HG02642 (cell line): Measurements from ENCODE around the gene NKAIN2.
"Not testable (repeated sequence)": the region's sequence is repeated elsewhere in the genome, so short reads cannot be mapped to it uniquely, and the experiment has no call there.

Source experiments
- ATAC-seq: cut with Tn5 transposase; IDR thresholded peaks from one replicate; pipeline ENCODE4 v1.9.1; 2021; ENCODE audit warnings: mild to moderate bottlenecking; ENCODE audit not compliant: unreplicated experiment, poor library complexity

Gene NKAIN2

DNA sequence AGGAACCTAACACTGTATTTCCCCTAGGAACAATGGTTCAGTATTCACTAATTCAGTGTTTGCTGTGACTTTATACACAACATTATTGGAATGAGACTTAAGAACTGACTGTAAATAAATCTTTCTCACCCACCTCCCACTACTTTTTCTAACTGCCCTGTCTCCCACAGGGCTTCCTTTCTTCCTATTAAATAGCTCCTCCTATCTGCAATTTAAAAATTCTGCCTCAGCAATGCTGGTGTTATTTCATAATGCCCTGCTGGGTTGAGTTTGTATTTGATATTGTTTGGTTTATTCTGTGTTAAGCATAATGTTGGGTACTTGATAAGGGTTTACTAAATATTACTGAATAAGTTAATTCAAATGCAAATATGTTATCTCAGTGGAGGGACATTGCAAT lies 585.5 kb downstream of the NKAIN2 start:
- no peak for ATAC-seq

DNA sequence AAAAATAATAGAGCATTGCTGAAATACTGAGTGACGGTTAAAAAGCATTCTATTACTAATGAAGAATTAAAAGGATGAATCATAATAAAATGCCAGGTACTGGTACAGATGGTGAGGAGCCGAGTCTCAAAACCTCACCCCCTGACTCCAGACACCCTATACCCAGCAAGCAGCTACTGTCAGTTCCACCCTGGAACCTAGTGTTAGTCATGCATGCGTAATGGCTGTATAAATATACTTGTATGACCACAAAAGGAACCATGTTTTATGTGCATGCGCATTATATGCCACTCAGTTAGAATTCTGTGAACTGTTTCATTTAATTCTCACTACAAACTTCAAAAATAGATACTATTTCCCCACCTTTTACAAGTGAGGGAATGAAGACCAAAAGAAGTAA lies 589.9 kb downstream of the NKAIN2 start:
- ATAC-seq, result no peak

DNA sequence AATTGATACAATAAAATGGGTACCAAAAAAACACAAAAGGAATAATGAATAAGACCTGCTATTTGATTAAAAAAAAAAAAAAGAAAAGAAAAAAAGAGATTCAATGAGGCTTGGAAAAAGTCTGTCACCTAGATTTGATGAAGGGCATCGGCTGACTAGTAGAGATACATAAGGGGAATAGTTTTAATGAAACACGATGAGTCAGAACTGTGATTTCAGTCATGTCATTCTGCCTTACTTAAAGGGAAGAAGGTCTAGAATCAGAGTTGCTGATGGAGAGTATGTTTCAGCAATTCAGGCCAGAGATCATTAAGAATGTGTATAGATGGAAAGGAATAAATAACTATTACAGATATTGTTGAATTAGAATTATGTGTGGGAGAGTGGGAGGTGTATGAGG lies 592.7 kb downstream of the NKAIN2 start:
- no peak for ATAC-seq

DNA sequence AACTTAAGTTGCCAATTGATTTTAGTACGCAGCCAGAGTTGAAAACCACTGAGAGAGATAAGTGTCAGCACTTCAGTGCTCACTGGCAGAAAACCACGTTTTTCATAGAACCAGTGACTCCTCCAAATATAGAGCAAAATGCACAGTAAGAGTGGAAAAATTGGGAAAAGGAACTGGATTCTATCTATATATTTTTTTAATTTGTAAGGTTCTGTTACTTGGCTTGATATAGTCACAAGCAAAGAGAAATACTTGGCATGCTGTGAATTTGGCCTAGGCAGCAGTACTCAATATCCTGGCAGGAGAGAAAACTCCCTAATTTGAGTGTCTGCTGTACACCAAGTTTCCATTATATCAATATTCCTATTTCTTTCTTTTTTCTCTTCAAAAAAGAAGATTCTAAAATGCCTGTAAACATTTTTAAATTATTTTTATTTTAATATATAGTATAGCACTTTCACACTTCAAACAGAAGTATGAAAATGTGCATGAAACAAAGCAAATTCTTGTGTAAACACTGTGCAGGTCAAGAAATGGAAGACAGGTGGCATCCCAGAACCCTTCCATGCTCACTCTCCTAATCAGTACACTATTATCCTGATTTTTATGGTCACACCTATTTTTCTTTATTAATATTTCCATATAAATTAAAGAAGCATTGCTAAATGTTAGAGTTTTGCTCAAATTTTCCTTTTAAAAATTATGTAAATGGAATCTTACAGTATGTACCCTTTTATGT lies 596.8 kb downstream of the NKAIN2 start:
- ATAC-seq, result no peak

DNA sequence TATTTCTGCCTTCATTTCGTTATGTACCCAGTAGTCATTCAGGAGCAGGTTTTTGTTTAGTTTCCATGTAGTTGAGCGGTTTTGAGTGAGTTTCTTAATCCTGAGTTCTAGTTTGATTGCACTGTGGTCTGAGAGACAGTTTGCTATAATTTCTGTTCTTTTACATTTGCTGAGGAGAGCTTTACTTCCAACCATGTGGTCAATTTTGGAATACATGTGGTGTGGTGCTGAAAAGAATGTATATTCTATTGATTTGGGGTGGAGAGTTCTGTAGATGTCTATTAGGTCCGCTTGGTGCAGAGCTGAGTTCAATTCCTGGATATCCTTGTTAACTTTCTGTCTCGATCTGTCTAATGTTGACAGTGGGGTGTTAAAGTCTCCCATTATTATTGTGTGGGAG lies 606.8 kb downstream of the NKAIN2 start:
- not testable (repeated sequence) for ATAC-seq

DNA sequence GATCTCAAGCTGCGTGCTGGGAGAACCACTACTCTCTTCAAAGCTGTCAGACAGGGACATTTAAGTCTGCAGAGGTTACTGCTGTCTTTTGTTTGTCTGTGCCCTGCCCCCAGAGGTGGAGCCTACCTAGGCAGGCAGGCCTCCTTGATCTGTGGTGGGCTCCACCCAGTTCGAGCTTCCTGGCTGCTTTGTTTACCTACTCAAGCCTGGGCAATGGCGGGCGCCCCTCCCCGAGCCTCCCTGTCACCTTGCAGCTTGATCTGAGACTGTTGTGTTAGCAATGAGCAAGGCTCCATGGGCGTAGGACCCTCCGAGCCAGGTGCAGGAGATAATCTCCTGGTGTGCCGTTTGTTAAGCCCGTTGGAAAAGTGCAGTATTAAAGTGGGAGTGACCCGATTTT lies 609.0 kb downstream of the NKAIN2 start:
- not testable (repeated sequence) for ATAC-seq

DNA sequence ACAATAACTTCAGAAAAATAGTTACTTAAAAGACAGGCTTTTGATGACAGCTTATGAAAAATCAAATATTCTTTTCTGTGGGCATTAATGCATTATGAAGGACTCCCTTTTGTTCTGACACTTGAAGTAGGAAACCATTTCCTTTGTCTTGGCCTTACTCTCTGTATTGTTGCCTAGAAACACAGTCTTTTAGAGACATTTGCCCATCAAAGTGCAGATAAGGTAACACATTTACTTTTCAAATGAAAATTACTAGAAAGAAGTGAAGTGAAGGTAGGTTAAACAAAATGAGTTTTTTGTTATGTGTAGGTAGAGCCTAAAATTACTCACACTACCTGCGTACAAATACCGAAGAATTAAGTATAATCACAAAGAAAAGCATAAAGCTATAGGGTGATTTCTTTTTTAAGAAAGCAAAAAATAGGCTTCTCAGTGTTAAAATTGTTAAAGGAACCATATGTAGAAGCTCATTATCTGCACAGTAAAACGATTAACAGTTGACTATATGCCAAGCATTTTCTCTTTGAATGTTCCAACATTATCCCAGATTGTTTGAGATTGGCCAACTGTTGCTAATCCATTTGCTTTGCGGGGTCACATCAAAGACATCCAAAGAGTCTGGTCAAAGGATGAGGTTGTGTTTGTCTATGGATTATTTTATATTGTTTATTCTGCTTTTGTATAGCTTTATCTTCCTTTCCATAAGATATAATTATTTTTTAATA lies 616.6 kb downstream of the NKAIN2 start:
- no peak for ATAC-seq

DNA sequence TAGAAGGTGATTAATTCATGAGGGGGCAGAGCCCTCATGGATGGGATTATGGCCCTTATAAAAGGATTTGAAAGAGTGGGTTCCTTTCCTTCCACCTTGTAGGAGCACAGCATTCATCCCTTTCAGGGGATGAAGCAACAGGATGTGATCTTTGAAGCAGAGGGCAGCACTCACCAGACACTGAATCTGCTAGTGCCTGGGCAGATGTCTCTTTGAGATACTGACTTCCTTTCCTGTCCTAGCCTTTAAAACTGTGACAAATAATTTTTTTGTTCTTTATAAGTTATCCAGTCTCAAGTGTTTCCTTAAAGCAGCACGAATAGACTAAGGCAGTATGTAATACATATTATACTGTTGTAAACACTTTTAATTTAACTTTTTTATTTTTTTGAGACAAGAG lies 620.0 kb downstream of the NKAIN2 start:
- ATAC-seq, result no peak

DNA sequence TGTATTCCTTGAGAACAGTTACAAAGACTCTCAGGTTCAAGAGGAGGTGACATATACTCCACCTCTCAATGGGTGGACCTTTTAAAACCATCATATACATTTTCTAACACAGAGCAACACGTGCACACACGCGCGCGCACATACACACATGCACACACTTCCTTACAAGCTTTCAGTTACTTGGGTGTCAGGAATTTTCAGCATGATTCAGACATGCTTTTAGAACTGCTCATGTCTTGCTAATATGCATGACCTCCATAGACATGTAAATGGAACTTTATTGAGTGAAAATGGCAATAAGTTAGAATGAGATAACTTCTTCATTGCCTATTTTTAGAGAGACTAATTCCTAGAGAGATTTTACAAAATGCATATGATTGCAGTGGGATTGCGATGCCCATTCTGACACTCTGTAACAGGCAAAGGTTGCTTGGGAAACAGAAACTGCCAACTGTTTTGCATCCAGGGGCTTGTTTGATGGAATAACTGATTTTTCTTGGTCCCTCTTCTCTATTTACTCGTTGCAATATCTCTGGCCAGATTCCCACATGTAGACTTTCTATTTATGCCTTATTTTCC lies 627.2 kb downstream of the NKAIN2 start:
- no peak for ATAC-seq

DNA sequence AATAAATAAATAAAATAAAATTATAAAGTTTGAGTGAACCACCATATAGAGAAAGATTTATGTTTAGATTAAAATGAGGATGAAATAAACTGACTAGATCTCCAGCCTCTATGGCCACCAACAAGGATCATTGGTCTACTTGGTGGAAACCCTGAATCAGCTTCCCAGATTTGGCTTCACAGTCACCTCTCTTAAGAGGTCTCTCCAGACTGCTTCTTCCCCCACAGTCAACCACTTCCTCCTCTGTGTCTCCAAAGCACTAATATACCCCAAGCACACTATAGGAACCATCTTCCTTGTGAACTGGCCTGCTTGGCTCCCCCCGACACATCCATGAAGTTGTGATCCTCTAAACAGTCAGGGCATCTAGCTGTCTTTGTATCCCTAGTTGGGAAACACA lies 629.0 kb downstream of the NKAIN2 start:
- no peak for ATAC-seq

DNA sequence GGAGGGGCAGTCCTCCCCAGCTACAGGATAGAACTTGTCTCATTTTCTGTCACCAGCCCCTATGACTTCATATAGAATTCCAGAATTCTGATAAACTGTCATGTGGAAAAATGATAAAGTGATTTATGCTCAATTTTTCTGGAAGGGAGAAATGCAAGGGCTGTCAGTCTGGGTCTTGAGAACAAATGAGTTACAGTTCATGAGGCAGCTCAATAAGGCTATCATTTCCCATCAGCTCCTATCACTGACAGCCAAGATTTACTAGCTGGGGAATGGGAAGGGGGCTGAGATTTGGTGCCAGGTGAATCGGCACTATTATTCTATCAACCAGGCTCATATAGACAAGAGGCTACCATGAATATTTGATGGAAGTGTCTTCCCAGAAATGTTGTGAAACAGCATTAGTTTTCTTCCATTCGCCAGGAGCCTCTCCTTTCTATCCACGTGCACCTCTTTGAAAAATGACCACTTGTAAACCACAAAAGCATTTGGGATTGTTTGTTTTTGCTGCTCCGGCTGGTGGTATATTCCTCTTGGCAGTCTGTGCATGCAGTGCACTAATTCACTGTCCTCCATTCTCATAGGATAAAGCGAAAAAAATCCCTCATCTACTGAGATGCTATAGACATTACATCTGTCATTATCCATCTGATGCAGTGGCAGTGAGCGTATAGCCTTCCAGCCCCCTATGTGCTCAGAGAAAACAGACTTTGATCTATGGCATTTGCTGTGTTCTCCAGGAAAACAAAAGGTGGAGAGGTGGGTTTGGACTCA lies 629.9 kb downstream of the NKAIN2 start:
- no peak for ATAC-seq

DNA sequence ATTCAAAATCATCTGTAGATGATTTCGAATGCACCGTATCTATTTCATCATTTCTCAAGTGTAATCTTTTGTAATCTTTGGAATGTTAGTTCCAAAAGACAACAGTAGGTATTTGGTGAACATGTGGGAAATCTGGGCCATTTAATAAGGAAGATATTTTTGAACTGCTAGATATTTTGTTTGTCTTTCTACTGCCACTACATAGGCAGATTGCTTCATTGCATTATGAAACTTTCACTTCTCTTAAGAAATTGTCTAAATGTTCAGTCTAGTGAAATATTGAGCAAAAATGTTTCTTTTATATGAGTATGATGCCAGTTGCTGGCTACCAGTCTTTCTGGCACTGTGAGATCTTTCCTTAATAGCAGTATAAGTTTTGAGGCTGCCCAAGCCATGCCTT lies 630.8 kb downstream of the NKAIN2 start:
- ATAC-seq, result no peak

DNA sequence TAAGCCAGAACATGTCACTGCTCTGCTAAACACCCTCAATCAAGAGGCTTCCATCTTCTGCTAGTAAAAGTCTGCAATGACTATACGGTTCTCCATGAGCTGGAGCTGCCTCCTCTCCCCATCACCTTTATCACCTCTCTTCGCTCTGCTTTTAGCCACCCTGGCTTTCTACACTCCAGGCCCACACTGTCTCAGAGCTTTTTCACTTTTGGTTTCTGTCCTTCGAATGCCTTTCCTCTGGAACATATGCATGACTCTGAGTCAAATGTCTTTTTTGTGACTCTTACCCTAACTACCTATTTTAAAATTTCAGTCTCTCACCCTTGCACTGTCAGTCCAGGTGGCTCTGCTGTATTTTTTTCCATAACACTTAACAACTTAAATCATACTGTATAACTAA lies 633.1 kb downstream of the NKAIN2 start:
- no peak for ATAC-seq

DNA sequence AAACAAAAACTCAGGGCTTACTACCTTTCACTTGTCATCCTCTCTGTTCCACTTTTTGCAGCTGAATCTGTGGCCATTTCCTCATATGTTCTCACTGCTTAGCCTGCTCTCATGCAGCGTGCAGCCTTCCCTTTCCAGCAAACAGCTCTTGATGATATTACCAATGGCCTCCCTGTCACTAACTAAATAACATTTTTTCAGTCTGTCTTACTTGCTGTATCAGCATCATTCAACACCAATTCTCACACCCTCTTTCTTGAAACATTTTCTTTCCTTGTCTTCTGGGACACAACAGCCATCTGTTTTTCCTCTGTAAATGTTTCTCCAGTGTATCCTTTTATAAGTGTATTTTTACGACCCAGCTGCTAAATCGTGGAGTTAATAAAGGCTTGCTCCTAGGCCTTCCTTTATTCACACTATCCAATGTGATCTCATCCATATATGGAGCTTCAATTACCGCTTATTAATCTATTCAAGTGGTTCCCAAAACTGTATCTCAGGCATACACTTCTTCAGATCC lies 634.9 kb downstream of the NKAIN2 start:
- ATAC-seq, result no peak

DNA sequence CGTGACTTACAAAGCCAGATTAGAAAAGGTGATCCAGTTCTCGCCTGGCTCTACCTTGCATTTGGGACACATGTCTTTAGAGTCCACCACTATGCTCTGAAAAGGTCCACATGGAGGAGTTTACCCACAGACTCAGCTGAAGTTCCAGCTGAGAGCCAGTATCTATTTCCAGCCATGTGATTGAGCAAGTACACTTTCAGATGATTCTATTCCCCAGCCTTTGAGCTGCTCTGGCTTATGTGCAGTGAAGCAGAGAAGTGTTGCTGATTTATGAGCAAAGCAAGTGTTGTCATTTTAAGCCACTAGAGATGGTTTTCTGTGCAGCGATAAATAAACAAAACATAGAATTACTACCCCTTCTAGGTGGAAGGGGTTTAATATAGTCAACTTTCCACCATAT lies 637.8 kb downstream of the NKAIN2 start:
- ATAC-seq, result no peak

DNA sequence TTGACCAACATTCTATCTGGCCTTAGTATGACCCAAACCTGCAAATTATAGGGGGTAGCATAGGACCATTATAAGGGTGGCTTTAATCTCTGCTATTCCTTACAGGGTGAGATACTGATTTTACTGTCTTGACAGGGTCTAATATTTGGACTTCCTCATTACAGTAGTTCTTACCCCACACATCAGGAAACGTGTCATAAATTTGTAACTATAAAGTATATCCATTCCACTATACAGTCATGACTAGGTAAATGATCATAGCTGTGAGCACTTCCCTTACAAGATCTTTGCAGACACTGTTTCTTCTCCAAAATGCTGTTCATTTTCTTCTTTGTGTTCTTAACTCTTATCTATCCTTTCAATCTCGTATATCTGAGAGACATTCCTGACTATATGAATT lies 639.9 kb downstream of the NKAIN2 start:
- ATAC-seq, result no peak

DNA sequence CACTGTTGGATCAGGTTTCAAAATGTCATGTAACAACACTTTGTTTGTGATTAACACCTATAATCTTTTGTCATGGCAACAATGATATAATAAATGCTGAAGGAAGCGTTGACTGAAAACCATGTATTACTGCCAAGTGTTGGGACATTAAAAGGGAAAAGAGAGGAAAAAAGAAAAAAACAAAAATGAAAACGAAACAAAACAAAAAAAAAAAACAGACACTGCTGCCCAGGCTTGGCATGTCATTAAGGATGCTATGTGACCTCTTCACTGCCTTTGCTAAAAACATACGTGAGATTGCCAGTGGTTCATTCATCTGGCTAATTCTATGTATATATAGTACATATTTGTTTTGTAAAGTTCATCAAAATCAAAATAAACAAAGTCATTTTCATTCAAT lies 641.9 kb downstream of the NKAIN2 start:
- no peak for ATAC-seq

DNA sequence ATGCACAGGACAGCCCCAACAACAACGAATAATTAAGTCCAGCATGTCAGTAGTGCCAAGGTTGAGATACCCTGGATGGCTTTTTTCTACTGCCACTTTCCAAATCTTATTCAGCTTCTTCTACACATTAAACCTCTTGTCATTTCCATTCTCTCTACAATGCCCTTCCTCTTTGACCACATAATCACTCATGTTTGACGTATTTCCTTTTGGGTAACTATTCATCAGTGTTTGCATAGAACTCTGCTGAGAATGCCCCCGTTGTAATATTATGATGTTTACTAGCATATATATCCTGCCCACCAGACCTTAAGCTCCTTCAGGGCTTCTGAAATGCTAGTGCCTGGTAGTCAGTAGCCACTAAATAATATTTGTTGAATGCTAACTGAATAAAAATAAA lies 643.3 kb downstream of the NKAIN2 start:
- no peak for ATAC-seq

DNA sequence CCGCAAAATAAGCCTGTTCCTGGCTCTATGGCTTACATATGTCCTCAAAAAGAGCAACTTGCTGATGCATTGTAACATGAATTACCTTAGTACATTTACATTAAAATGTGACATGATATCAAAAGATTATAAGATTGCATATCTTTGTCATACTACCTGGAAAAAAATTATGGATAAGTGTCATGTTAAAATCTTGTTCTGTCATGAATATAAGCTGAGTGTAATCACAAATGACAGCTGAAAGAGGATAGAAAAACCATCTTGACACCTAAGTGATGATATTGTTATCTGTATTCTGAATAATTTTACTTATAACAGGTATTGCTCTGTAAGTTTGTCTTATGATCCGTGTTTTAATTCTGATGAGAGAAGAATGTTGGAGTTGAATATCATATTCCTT lies 655.6 kb downstream of the NKAIN2 start:
- no peak for ATAC-seq

DNA sequence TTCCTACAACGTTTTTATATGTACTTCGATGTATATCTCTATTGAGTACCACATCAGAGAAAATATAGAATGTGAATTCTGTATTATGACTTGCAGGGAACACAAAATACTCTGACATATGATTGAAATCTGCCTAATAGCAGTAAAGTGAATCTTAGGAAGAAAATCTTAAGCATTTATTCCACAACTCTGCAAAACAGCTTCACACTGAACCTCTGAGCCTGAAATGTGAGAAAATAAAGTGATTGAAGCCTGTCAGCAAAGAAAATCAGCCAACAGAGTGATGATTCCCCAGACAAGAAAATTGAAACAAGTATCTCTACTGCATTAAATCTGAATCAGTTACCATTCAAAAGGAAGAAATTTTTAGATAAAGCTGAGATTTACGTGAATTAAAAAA lies 659.1 kb downstream of the NKAIN2 start:
- no peak for ATAC-seq

DNA sequence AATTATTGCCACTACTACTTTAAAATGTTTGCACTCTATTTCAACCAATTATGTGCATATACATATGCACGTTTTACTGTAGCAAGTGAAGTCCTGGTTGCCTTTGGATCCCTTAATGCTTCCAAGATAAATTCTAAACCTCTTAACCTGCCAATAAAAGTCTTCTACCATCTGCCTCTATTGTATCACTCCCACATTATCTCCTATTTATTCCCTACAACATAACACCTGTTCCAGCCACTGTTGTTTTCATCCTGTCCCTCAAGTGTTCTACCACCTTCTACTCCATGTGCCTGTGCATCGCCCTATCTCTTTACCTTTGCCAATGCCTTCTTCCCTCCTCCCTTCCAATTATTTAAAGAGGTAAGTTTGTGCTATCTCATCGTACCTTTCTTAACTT lies 659.6 kb downstream of the NKAIN2 start:
- ATAC-seq, result no peak
